IMR-90 (cell line): ENCODE results near the gene TMED6.

Experiments used
- CEBPB ChIP-seq: IDR thresholded peaks from 2 replicates; pipeline ENCODE4 v1.6.1; 2012; ENCODE audit warnings: low read depth, low read length, improper control_type of control experiment
- CHD1 ChIP-seq: IDR thresholded peaks from 2 replicates; pipeline ENCODE4 v1.6.1; 2012; ENCODE audit warnings: low read depth, low read length, improper control_type of control experiment
- CTCF ChIP-seq: conservative IDR thresholded peaks from 2 replicates; pipeline ENCODE4 v1.5.1; 2012; ENCODE audit warnings: mild to moderate bottlenecking, low read depth, low read length, improper control_type of control experiment
- MAFK ChIP-seq: IDR thresholded peaks from 2 replicates; pipeline ENCODE4 v1.6.1; 2012; ENCODE audit warnings: low read depth, low read length, improper control_type of control experiment
- NFE2L2 ChIP-seq: fragments of 150-350 bp; IDR thresholded peaks from 2 replicates; pipeline ENCODE4 v1.6.1; 2016; ENCODE audit warnings: low read depth, mild to moderate bottlenecking, low read length
- POLR2A ChIP-seq: IDR thresholded peaks from 2 replicates; pipeline ENCODE4 v1.6.1; 2012; ENCODE audit warnings: mild to moderate bottlenecking, low read depth, low read length
- RAD21 ChIP-seq: IDR thresholded peaks from 2 replicates; pipeline ENCODE4 v1.6.1; 2012; ENCODE audit warnings: low read length, improper control_type of control experiment
- RFX5 ChIP-seq: IDR thresholded peaks from 2 replicates; pipeline ENCODE4 v1.8.0; 2012; ENCODE audit warnings: low read depth, mild to moderate bottlenecking, low read length, moderate library complexity
- SMC3 ChIP-seq: fragments of 150-350 bp; IDR thresholded peaks from 2 replicates; pipeline ENCODE4 v1.6.1; 2016; ENCODE audit warnings: low read depth, mild to moderate bottlenecking, antibody characterized with exemption, low read length, moderate library complexity
- USF2 ChIP-seq: fragments of 150-350 bp; IDR thresholded peaks from 2 replicates; pipeline ENCODE4 v1.6.1; 2017; ENCODE audit warnings: mild to moderate bottlenecking, antibody characterized with exemption, low read length, low read depth
- TF ChIP-seq, protein P1 (sequence below): fragments of 150-350 bp; IDR thresholded peaks from 2 replicates; pipeline ENCODE4 v1.6.1; 2016; ENCODE audit warnings: low read depth, mild to moderate bottlenecking, low read length, moderate library complexity, borderline replicate concordance

GRCh38 chr16:69309316-69309715 is 42.3 kb downstream of the TMED6 start:
- TF ChIP-seq CTCF (no peak), RAD21 (no peak), SMC3 (no peak), RFX5 (no peak), USF2 (no peak), MAFK (no peak), NFE2L2 (no peak), POLR2A (no peak), CHD1 (no peak), CEBPB (no peak)
- TF ChIP-seq, protein P1, sequence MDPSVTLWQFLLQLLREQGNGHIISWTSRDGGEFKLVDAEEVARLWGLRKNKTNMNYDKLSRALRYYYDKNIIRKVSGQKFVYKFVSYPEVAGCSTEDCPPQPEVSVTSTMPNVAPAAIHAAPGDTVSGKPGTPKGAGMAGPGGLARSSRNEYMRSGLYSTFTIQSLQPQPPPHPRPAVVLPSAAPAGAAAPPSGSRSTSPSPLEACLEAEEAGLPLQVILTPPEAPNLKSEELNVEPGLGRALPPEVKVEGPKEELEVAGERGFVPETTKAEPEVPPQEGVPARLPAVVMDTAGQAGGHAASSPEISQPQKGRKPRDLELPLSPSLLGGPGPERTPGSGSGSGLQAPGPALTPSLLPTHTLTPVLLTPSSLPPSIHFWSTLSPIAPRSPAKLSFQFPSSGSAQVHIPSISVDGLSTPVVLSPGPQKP = no peak
